ENCODE results near the gene KCNK3. TPM values are rescaled to one million over a fixed set of nuclear protein-coding genes. Genes with fewer than 3 reads are reported as not detected.

Gene KCNK3
- total and polyA plus RNA-seq, 2 experiments from 2014 or later, result not detected

- no peak for TF ChIP-seq EZH2 (IDR thresholded peaks at IDR 0.05; ENCODE audit: insufficient read depth, poor library complexity, severe bottlenecking)
- no peak for TF ChIP-seq EZH2phosphoT487 (IDR thresholded peaks at IDR 0.05; ENCODE audit: insufficient read depth, low read depth)
- H3K36me3 ChIP-seq (ENCODE audit: low read depth), result no peaks in the 10 kb centered on the region
- H3K79me2 ChIP-seq (ENCODE audit: insufficient read depth), result no peaks in the 10 kb centered on the region
- no peaks in the 10 kb centered on the region for H4K20me1 ChIP-seq (ENCODE audit: insufficient read depth)
- in situ Hi-C loops (cut with MboI), result no loop called here
- H3K9me2 ChIP-seq (ENCODE audit: insufficient read depth), result no peaks in the 10 kb centered on the region
- no peaks in the 10 kb centered on the region for H3K9me3 ChIP-seq (ENCODE audit: low read depth)
- peaks cover 34% of the 10 kb centered on the region for H3K27me3 ChIP-seq (replicated peaks; ENCODE audit: insufficient read depth)
- no peak overlapping the region for H3K4me3 ChIP-seq
- no peak overlapping the region for H3K27ac ChIP-seq
- no peak for DNase-seq
- H3K4me1 ChIP-seq (ENCODE audit: insufficient read depth), result 0 out of 2 replicates have a peak, but pooled peaks cover 3% of the 10 kb centered on the region
- H3K9ac ChIP-seq, result no peak overlapping the region
- H3F3A ChIP-seq (ENCODE audit: insufficient read depth), result no peaks in the 10 kb centered on the region
- H2AFZ ChIP-seq, result no peak overlapping the region
- WGBS, 2 experiments (ENCODE audit: low coverage in 1 of 2, low lambda C conversion rate in 2 of 2, missing lambda C conversion rate in 2 of 2), result 48 to 53% methylated on average over 4 of the region's 4 CpGs
- no peak overlapping the region for H3K4me2 ChIP-seq (ENCODE audit: unreplicated experiment)
These were observed 12.7 kb upstream of the KCNK3 start for GRCh38 chr2:26679867-26680266.

- H3K9me2 ChIP-seq (ENCODE audit: insufficient read depth), result no peaks in the 10 kb centered on the region
- in situ Hi-C loops (cut with MboI), result no loop called here
- H3K4me1 ChIP-seq (ENCODE audit: insufficient read depth), result 0 out of 2 replicates have a peak, but pooled peaks cover 3% of the 10 kb centered on the region
- no peak for DNase-seq
- no peak overlapping the region for H2AFZ ChIP-seq
- no peak overlapping the region for H3K4me2 ChIP-seq (ENCODE audit: unreplicated experiment)
- peaks cover 51% of the 10 kb centered on the region for H3K27me3 ChIP-seq (replicated peaks; ENCODE audit: insufficient read depth)
- H3K9ac ChIP-seq, result no peak overlapping the region
- H3K9me3 ChIP-seq (ENCODE audit: low read depth), result no peaks in the 10 kb centered on the region
- H4K20me1 ChIP-seq (ENCODE audit: insufficient read depth), result no peaks in the 10 kb centered on the region
- 23 to 33% methylated on average over 3 of the region's 3 CpGs for WGBS, 2 experiments (ENCODE audit: low coverage in 1 of 2, low lambda C conversion rate in 2 of 2, missing lambda C conversion rate in 2 of 2)
- TF ChIP-seq EZH2phosphoT487 (IDR thresholded peaks at IDR 0.05; ENCODE audit: insufficient read depth, low read depth) (no peak), EZH2 (IDR thresholded peaks at IDR 0.05; ENCODE audit: insufficient read depth, poor library complexity, severe bottlenecking) (no peak)
- no peaks in the 10 kb centered on the region for H3K36me3 ChIP-seq (ENCODE audit: low read depth)
- H3K4me3 ChIP-seq, result no peak overlapping the region
- no peak overlapping the region for H3K27ac ChIP-seq
- H3K79me2 ChIP-seq (ENCODE audit: insufficient read depth), result no peaks in the 10 kb centered on the region
- no peaks in the 10 kb centered on the region for H3F3A ChIP-seq (ENCODE audit: insufficient read depth)
These were observed 10.9 kb upstream of the KCNK3 start for GRCh38 chr2:26681656-26682055.

- in situ Hi-C loops (cut with MboI), result no loop called here
- Histone ChIP-seq H3K9ac (no peak overlapping the region), H3K27ac (no peak overlapping the region), H4K20me1 (ENCODE audit: insufficient read depth) (no peaks in the 10 kb centered on the region), H3K9me2 (ENCODE audit: insufficient read depth) (no peaks in the 10 kb centered on the region), H3K4me3 (no peak overlapping the region), H3K36me3 (ENCODE audit: low read depth) (no peaks in the 10 kb centered on the region), H3K79me2 (ENCODE audit: insufficient read depth) (no peaks in the 10 kb centered on the region), H2AFZ (no peak overlapping the region), H3K4me2 (ENCODE audit: unreplicated experiment) (no peak overlapping the region), H3K27me3 (replicated peaks; ENCODE audit: insufficient read depth) (peaks cover 56% of the 10 kb centered on the region), H3K4me1 (ENCODE audit: insufficient read depth) (0 out of 2 replicates have a peak, but pooled peaks cover 3% of the 10 kb centered on the region), H3F3A (ENCODE audit: insufficient read depth) (no peaks in the 10 kb centered on the region), H3K9me3 (ENCODE audit: low read depth) (no peaks in the 10 kb centered on the region)
- DNase-seq, result peak; percentile 36
- WGBS, 2 experiments (ENCODE audit: low coverage in 1 of 2, low lambda C conversion rate in 2 of 2, missing lambda C conversion rate in 2 of 2), result 13 to 20% methylated on average over 8 of the region's 8 CpGs
- TF ChIP-seq EZH2 (IDR thresholded peaks at IDR 0.05; ENCODE audit: insufficient read depth, poor library complexity, severe bottlenecking) (no peak), EZH2phosphoT487 (IDR thresholded peaks at IDR 0.05; ENCODE audit: insufficient read depth, low read depth) (no peak)
These were observed 10.4 kb upstream of the KCNK3 start for GRCh38 chr2:26682155-26682554.

GRCh38 chr2:26683583-26683982, 8.9 kb upstream of the KCNK3 start:
- no peak for DNase-seq
- no peaks in the 10 kb centered on the region for H3K36me3 ChIP-seq (ENCODE audit: low read depth)
- no peaks in the 10 kb centered on the region for H3F3A ChIP-seq (ENCODE audit: insufficient read depth)
- no peaks in the 10 kb centered on the region for H3K9me3 ChIP-seq (ENCODE audit: low read depth)
- H3K9ac ChIP-seq, result no peak overlapping the region
- H3K27me3 ChIP-seq (replicated peaks; ENCODE audit: insufficient read depth), result peaks cover 64% of the 10 kb centered on the region
- in situ Hi-C loops (cut with MboI), result no loop called here
- H3K27ac ChIP-seq, result no peak overlapping the region
- no peaks in the 10 kb centered on the region for H3K79me2 ChIP-seq (ENCODE audit: insufficient read depth)
- H3K4me2 ChIP-seq (ENCODE audit: unreplicated experiment), result no peak overlapping the region
- no peaks in the 10 kb centered on the region for H4K20me1 ChIP-seq (ENCODE audit: insufficient read depth)
- WGBS, 2 experiments (ENCODE audit: low coverage in 1 of 2, low lambda C conversion rate in 2 of 2, missing lambda C conversion rate in 2 of 2), result 44 to 54% methylated on average over 6 of the region's 6 CpGs
- no peak overlapping the region for H3K4me3 ChIP-seq
- no peaks in the 10 kb centered on the region for H3K4me1 ChIP-seq (ENCODE audit: insufficient read depth)
- no peak for TF ChIP-seq EZH2 (IDR thresholded peaks at IDR 0.05; ENCODE audit: insufficient read depth, poor library complexity, severe bottlenecking)
- TF ChIP-seq EZH2phosphoT487 (IDR thresholded peaks at IDR 0.05; ENCODE audit: insufficient read depth, low read depth), result no peak
- no peaks in the 10 kb centered on the region for H3K9me2 ChIP-seq (ENCODE audit: insufficient read depth)
- H2AFZ ChIP-seq, result no peak overlapping the region

GRCh38 chr2:26685341-26685740, 7.2 kb upstream of the KCNK3 start:
- H3K4me1 ChIP-seq (ENCODE audit: insufficient read depth), result no peaks in the 10 kb centered on the region
- H4K20me1 ChIP-seq (ENCODE audit: insufficient read depth), result no peaks in the 10 kb centered on the region
- no peak overlapping the region for H3K4me2 ChIP-seq (ENCODE audit: unreplicated experiment)
- H3K9me2 ChIP-seq (ENCODE audit: insufficient read depth), result no peaks in the 10 kb centered on the region
- TF ChIP-seq EZH2phosphoT487 (IDR thresholded peaks at IDR 0.05; ENCODE audit: insufficient read depth, low read depth), result no peak
- no peak for TF ChIP-seq EZH2 (IDR thresholded peaks at IDR 0.05; ENCODE audit: insufficient read depth, poor library complexity, severe bottlenecking)
- 56 to 73% methylated on average over 5 of the region's 5 CpGs for WGBS, 2 experiments (ENCODE audit: low coverage in 1 of 2, low lambda C conversion rate in 2 of 2, missing lambda C conversion rate in 2 of 2)
- DNase-seq, result no peak
- H3K79me2 ChIP-seq (ENCODE audit: insufficient read depth), result no peaks in the 10 kb centered on the region
- H2AFZ ChIP-seq, result no peak overlapping the region
- H3K9me3 ChIP-seq (ENCODE audit: low read depth), result no peaks in the 10 kb centered on the region
- no peak overlapping the region for H3K27ac ChIP-seq
- in situ Hi-C loops (cut with MboI), result no loop called here
- no peak overlapping the region for H3K4me3 ChIP-seq
- H3K27me3 ChIP-seq (replicated peaks; ENCODE audit: insufficient read depth), result peaks cover 56% of the 10 kb centered on the region
- no peak overlapping the region for H3K9ac ChIP-seq
- H3F3A ChIP-seq (ENCODE audit: insufficient read depth), result no peaks in the 10 kb centered on the region
- H3K36me3 ChIP-seq (ENCODE audit: low read depth), result no peaks in the 10 kb centered on the region
